Ascending aorta (tissue), 2 donors: ENCODE measurements around the gene SMARCD1. TPM values are rescaled to one million over a fixed set of nuclear protein-coding genes. Genes with fewer than 3 reads are reported as not detected.

Experiments
- DNase-seq, 2 donors: peaks; one replicate each; pipeline ENCODE4 v3.0.0-alpha.2; 2019; ENCODE audit warnings: low spot score in 2 of 2
- H3K27ac ChIP-seq, 2 donors: fragments of 200-600 bp; sonication (generic); one replicate each; pipeline ENCODE4 v1.5.1; 2016 to 2017; ENCODE audit warnings: mild to moderate bottlenecking in 1 of 2
- H3K27me3 ChIP-seq: fragments of 200-600 bp; sonication (generic); one replicate; pipeline ENCODE4 v1.5.1; 2017
- H3K36me3 ChIP-seq, 2 donors: fragments of 200-600 bp; sonication (generic); one replicate each; pipeline ENCODE4 v1.5.1; 2016
- H3K4me1 ChIP-seq, 2 donors: fragments of 200-600 bp; sonication (generic); one replicate each; pipeline ENCODE4 v1.5.1; 2016 to 2017; ENCODE audit warnings: mild to moderate bottlenecking in 1 of 2
- H3K4me3 ChIP-seq, 2 donors: fragments of 200-600 bp; sonication (generic); one replicate each; pipeline ENCODE4 v1.5.1; 2016 to 2017; ENCODE audit warnings: mild to moderate bottlenecking in 1 of 2
- H3K9me3 ChIP-seq, 2 donors: fragments of 200-600 bp; sonication (generic); one replicate each; pipeline ENCODE4 v1.5.1; 2016
- intact Hi-C: fragments of 100-400 bp; cut with DNase I; formaldehyde crosslinking; loops from one replicate; pipeline ENCODE4 v1.15.1; 2023
- total RNA-seq: library from RNA; depleted of rRNA; stranded (reverse); fragments of >200 nt; gene quantifications from one replicate; pipeline ENCODE4 v1.1.0, GENCODE V29; 2016
- TF ChIP-seq, protein P1 (sequence below), 3 experiments: fragments of 200-600 bp in 2 of 3; fragments of 450-650 bp in 1 of 3; sonication (generic) in 2 of 3; IDR thresholded peaks; one replicate each; pipeline ENCODE4 v1.5.1; 2016 to 2019; ENCODE audit warnings: antibody characterized with exemption in 3 of 3, mild to moderate bottlenecking in 1 of 3, moderate library complexity in 1 of 3

Gene SMARCD1
- total RNA-seq, 1 donor from 2014 or later = 277 TPM

DNA sequence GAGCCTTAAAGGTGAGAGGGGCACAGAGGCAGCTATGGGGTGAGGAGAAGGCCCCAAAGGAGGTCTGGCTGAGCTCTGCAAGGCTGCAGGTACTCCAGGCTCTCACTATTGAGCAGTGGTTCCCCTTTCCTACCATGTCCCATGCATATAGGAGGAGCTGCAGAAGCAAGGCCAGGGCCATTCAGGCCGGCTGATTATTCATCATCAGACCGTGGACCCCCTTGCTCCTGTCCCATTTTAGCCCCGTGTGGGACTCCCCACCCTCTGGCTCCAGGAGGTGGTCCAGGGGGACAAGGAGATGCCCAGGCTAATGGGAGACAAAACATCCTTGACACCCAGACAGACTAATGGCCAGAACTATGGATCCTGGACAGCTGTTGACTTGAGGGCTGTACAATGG, 21.8 kb downstream of the SMARCD1 start:
- Histone ChIP-seq H3K4me1 (peaks cover 26 to 29% of the 10 kb centered on the region in 2 donors), H3K4me3 (no peak overlapping the region), H3K27ac (no peak overlapping the region), H3K27me3 (no peaks in the 10 kb centered on the region), H3K9me3 (no peaks in the 10 kb centered on the region), H3K36me3 (no peaks in the 10 kb centered on the region)
- no peak for DNase-seq
- TF ChIP-seq, protein P1, sequence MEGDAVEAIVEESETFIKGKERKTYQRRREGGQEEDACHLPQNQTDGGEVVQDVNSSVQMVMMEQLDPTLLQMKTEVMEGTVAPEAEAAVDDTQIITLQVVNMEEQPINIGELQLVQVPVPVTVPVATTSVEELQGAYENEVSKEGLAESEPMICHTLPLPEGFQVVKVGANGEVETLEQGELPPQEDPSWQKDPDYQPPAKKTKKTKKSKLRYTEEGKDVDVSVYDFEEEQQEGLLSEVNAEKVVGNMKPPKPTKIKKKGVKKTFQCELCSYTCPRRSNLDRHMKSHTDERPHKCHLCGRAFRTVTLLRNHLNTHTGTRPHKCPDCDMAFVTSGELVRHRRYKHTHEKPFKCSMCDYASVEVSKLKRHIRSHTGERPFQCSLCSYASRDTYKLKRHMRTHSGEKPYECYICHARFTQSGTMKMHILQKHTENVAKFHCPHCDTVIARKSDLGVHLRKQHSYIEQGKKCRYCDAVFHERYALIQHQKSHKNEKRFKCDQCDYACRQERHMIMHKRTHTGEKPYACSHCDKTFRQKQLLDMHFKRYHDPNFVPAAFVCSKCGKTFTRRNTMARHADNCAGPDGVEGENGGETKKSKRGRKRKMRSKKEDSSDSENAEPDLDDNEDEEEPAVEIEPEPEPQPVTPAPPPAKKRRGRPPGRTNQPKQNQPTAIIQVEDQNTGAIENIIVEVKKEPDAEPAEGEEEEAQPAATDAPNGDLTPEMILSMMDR (IDR thresholded peaks at IDR 0.05) = no peak
- intact Hi-C loops = no loop called here

DNA sequence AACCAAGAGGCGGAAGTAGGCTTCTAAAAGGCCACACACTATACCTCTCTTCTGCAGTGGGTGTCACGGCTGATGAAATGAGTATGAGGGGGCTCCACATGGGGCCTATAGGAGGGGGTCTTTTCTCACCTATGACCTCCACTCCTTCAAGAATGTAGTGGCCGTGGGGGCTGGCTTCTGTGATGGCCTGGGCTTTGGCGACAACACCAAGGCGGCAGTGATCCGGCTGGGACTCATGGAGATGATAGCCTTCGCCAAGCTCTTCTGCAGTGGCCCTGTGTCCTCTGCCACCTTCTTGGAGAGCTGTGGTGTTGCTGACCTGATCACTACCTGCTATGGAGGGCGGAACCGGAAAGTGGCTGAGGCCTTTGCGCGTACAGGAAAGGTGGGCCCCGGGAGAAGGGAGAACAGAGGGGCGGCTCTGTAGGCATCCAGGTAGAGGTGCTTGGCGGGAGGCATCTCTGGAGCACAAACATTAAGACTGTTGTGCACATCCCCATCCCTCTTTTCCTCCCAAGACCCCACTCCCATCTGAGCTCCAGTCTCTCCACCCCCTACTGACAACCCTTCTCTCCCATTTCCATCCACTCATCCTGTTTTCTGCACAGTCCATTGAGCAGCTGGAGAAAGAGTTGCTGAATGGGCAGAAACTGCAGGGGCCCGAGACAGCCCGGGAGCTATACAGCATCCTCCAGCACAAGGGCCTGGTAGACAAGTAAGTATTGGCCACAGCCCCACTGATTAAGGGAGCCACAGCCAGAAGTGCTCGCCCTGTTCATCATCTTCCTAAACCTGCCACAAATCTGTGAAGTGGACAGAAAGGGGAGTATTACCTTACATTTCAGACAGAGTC, 22.5 kb downstream of the SMARCD1 start:
- Histone ChIP-seq H3K27ac (no peak overlapping the region), H3K4me1 (peaks cover 26 to 29% of the 10 kb centered on the region in 2 donors), H3K4me3 (no peak overlapping the region), H3K36me3 (no peaks in the 10 kb centered on the region), H3K9me3 (no peaks in the 10 kb centered on the region), H3K27me3 (no peaks in the 10 kb centered on the region)
- no peak for DNase-seq
- intact Hi-C loops = no loop called here
- TF ChIP-seq, protein P1 (IDR thresholded peaks at IDR 0.05) = no peak

DNA sequence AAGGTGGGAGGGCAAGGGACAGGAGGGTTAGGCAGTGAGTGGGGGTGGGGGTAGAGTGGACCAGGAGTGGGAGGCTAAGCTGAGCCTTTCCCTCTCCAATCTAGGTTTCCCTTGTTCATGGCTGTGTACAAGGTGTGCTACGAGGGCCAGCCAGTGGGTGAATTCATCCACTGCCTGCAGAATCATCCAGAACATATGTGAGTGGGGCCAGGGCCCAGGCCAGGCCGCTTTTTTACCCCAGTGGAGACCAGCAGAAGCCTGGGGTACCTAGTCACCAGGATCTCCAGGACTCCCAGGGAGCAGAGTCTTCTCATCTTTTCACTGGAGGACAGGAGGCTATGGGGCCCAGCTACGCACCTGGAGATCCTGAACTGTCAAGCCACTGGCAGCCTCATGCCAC, 24.2 kb downstream of the SMARCD1 start:
- peak overlapping the region; percentile 96 to 98 for H3K27ac ChIP-seq

DNA sequence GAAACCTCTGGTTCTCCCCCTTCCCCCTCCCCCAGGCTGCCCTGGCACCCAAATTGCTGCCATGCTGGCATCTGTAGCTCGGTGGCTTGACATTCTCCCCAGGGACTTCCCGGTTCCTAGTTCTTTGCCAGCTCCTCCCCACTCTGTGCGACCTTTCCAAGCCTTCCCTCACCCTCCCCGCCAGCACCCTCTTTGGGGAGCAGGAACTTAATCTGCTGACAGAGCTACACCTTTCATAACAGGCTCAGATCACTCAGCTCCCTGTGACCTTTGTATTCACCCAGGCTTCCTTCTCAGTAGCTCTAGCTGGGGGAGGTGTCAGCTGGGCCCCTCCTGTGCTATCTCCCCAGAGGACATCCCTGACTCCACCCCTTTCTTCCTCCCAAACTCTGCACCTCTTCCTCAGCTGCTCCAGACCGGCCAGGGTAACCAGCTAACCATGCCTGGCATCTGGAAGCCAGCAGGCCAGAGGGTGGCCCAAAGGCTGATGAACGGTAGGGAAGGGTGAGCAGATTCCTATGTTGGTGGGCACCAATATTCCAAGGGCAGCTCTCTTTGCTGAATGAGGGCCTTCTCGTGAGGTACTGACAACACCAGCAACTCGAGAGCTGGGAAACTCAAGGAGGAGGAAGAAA, 25.1 kb downstream of the SMARCD1 start:
- peak overlapping the region in 1 of 2 donors; percentile 20 for H3K4me3 ChIP-seq
- peak overlapping the region; percentile 96 to 98 for H3K27ac ChIP-seq
- no peaks in the 10 kb centered on the region for H3K27me3 ChIP-seq
- TF ChIP-seq, protein P1 (IDR thresholded peaks at IDR 0.05) = no peak
- H3K9me3 ChIP-seq = no peaks in the 10 kb centered on the region
- no peaks in the 10 kb centered on the region for H3K36me3 ChIP-seq
- H3K4me1 ChIP-seq = peaks cover 22 to 34% of the 10 kb centered on the region in 2 donors
- DNase-seq = peak in 1 of 2 donors; percentile 81
- intact Hi-C loops = loop anchor here (5.0 kb wide), 1 partner anchor 292 kb away; the partner anchor contains the start of gene LARP4

More for the DNA sequence above, 24.2 kb downstream of the SMARCD1 start:
- H3K4me1 ChIP-seq = peaks cover 22 to 33% of the 10 kb centered on the region in 2 donors
- H3K4me3 ChIP-seq = no peak overlapping the region
- intact Hi-C loops = no loop called here
- no peaks in the 10 kb centered on the region for H3K36me3 ChIP-seq
- no peaks in the 10 kb centered on the region for H3K9me3 ChIP-seq
- no peak for DNase-seq
- TF ChIP-seq, protein P1 (IDR thresholded peaks at IDR 0.05) = no peak
- H3K27me3 ChIP-seq = no peaks in the 10 kb centered on the region

DNA sequence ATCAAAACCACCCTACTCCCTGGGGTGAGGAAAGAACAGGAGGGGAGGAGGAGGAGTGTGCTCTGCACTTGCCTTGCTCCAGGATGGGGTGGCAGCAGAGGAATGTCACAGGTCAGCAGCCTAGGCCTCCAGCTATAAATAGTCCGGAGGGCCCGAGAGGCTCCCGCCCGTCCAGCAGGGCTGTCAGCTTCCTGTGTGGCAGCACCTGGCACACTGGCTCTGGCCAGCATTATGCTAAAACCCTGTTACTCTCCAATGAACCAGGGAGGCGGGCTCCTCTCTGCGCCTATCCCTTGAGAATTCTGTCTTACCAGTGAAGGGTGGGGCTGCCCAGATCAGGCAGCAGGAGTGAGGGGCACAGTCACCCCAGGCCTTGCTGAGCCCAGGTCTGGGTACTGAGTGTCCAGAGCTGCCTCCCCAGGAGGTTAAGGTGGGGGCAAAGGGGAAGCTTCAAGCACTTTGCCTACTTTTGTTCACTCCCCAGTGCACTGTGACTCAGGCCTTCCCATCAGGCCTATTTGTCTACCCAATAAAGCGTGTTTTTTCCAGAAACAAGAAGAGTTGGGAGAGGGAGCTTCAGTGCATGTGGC, 25.7 kb downstream of the SMARCD1 start:
- intact Hi-C loops = loop anchor here (5.0 kb wide), 1 partner anchor 291 kb away; the partner anchor contains the start of gene LARP4

More for the DNA sequence above, 25.7 kb downstream of the SMARCD1 start:
- Histone ChIP-seq H3K27ac (peak overlapping the region; percentile 96 to 98), H3K4me1 (peaks cover 22 to 34% of the 10 kb centered on the region in 2 donors), H3K9me3 (no peaks in the 10 kb centered on the region), H3K27me3 (no peaks in the 10 kb centered on the region), H3K4me3 (peak overlapping the region; percentile 18 to 52), H3K36me3 (peaks cover 0 to 4% of the 10 kb centered on the region in 2 donors)
- peak; percentile 55 to 89 for DNase-seq
- TF ChIP-seq, protein P1 (IDR thresholded peaks at IDR 0.05) = peak in 1 of 3 experiments; percentile 8
